Measurements from ENCODE around the gene TSPAN3.

TSPAN3 gene

DNA sequence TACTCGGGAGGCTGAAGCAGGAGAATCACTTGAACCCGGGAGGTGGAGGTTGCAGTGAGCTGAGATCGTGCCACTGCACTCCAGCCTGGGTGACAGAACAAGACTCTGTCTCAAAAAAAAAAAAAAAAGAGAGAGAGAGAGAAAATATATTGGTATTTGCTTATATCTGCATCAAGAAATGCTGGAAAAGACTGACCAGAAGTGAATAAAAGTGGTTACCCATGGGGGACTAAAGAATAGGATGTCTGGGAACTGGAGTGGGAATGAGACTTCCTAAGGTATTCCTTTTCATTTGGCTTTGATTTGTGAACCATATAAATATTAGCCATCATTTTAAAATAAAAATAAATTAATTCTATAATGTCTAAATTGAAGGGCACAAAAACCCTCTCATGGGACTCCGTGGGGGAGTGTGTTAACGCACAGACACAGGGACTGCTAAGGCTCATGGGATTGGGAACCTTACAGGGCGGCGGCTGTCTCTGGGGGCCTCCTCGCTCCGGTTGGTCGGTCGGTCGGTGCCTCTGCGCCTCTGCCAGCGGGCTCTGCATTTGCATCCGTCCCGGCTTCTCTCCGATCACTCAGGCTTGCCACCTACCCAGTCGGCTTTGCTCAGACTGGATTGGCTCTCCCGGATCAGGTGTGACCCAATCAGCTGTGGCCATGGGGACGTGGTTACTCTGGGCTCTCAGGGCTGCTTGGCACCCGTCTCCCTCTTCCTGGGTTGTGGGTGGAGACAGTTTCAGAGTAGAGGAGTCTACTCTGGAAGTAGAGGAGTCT lies 12.7 kb upstream of the TSPAN3 start:
- DNase-seq, result peak; percentile 51

GRCh38 chr15:77081971-77082370 lies 11.1 kb upstream of the TSPAN3 start:
- no peak for DNase-seq

- DNase-seq, result no peak
These were observed 5.5 kb upstream of the TSPAN3 start for GRCh38 chr15:77076323-77076915.

- DNase-seq, result no peak
These were observed 4.6 kb upstream of the TSPAN3 start for GRCh38 chr15:77075528-77075927.

GRCh38 chr15:77074350-77074749 lies 3.4 kb upstream of the TSPAN3 start:
- DNase-seq, result no peak

DNA sequence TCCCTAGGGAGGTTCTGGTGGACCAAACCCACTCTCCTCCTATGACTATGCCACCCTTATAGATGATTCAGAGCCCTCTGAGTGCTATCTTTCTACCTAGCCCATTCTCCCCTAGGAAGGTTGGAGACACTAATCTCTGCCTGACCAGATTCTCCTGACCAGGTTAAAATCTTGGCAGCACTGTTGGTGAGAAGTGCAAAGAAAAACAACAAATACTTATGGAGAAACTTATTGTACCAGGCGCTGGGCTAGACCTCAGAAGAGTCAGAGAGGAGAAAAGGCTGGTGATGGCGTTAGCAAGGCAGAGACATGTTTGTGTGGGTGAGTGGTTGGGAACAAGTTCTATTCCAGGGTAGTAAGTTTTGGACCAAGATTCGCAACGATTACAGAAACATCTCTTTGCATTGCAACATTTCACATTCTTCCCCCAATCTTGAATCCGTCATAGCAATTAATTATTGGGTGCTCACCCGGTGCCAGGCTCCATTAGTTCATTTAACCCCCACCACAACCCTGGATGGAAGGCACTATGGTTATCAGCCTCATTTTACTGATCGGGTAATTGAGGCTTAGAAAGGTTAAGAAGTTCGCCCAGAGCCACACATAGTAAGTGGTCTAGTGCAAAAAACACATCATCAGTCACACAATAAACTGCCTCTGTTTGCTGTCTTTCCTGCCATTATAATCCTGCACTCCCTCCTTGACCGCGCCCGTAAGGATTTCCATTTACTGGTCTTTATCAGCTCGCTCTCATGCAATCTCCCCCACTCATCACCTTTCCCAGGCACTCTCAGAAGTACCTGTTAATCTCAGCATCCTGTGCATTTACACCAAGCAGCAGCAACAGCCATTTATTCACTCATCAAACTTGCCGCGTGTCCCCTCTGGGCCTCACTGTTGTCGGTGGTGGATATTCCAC lies 655 bp upstream of the TSPAN3 start:
- no peak for DNase-seq

- no peak for DNase-seq
These were observed 772 bp downstream of the TSPAN3 start for GRCh38 chr15:77070180-77070494.

DNA sequence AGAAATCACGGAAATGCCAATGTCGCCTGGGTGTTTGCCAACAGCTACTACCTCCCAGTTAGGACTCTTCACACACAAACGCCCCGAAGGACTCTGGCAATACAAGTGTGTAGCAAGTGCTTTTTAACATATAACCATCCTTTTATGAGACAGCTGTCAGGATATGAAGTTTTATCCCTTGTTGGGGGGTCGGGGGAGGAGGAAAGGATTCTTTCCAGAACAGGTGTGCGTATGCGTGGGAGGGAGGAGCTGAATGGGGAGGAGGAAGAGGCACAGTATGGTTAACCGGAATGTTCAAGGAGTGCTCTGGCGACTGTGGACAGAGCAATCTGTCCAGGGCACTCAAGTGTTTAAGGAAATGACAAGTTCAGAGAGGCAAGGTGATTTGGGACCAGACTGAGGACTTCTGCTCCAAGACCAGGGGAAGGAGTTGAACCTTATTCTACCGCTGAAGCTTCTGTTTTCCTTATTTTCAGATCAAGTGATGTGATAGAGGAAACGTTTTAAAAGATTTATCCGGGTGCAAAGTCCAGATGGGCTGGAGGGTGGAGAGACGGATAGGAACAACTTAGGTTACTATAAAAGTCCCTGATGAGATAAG lies 1.3 kb downstream of the TSPAN3 start:
- peak; percentile 28 for DNase-seq

GRCh38 chr15:77068633-77069032 lies 2.3 kb downstream of the TSPAN3 start:
- DNase-seq, result no peak

- no peak for DNase-seq
These were observed 3.1 kb downstream of the TSPAN3 start for GRCh38 chr15:77067691-77068367.

DNA sequence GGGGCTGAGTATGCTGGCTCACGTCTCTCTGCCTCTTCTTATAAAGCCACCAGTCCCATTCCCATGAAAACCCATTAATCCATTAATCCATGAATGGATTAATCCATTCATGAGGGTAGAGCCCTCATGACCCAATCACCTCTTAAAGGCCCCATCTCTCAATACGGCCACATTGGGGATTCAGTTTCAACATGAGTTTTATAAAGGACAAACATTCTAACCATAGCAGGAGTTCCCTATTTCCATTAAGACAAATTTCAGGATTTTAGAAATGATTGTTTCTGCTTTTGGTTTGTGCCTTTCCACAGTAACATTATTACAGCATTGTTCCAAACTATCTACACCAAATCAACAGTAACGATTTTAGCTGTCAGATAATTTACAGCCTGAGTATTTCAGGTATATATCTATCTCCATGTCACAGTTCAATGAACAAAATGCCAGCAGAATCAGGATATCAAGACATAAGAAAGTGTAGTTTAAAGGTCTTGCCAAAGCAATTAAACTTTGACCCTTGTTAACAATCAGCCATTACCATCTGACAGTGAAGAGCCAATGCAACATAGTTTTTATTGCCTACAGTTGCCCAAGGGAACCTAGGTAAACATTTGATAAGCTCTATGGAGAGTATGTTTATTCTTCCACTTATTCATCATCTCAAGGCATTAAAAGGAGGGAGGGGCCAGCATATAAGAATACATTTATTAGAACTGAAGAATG lies 3.8 kb downstream of the TSPAN3 start:
- DNase-seq, result peak; percentile 26

DNA sequence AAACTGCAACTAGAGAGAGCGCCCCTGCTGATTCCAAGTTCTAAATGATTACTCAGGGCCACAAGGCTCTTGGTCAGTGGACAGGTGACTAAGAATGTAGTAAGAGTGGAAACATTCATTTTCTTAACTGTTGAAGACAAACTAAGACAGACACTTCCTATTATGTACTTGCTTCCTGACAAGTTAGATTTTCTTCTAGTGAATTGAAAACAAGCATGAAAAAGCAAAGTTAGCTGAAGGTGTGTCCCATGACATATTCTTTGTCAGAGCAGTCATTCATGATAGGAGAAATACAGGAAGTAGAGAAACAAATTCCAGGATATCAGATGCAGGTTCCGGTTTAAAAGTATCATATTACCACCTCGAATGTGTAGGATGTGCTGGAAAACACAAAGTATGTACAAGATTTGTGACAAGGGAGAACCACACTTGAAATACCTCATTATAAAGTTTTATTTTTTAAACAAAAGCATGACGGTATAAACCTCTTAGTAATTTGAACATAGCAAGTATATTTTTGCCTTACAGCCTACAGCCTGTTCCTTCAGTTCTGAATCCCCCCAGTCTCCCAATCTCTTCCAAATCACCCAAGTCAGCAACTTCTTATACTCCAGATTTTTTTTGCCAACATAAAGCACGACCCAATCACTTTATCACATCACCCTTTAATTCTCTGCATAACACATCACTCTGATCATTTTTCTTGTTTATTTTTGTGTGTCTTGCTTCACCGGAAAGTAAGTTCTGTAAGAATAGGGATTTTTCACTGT lies 6.2 kb downstream of the TSPAN3 start:
- no peak for DNase-seq

GRCh38 chr15:77064063-77064462 lies 6.8 kb downstream of the TSPAN3 start:
- no peak for DNase-seq

DNA sequence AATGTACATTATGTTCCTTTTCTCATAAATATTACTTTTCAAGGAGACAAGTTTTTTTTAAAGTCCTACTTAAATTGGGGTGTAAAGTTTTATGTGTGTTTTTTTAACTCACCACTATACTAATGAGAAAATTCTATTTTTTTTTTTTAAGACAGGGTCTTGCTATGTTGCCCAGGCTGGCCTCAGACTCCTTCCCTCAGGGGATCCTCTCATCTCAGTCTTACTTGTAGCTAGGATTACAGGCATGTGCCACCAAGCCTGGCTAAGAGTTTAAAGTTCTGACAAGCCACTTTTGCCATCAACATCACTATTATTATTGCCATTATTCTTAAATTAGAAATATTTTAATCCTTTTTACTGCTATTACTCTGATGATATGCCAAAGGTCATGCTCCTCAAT lies 7.7 kb downstream of the TSPAN3 start:
- DNase-seq, result no peak

GRCh38 chr15:77060546-77060945 lies 10.4 kb downstream of the TSPAN3 start:
- DNase-seq, result no peak

DNA sequence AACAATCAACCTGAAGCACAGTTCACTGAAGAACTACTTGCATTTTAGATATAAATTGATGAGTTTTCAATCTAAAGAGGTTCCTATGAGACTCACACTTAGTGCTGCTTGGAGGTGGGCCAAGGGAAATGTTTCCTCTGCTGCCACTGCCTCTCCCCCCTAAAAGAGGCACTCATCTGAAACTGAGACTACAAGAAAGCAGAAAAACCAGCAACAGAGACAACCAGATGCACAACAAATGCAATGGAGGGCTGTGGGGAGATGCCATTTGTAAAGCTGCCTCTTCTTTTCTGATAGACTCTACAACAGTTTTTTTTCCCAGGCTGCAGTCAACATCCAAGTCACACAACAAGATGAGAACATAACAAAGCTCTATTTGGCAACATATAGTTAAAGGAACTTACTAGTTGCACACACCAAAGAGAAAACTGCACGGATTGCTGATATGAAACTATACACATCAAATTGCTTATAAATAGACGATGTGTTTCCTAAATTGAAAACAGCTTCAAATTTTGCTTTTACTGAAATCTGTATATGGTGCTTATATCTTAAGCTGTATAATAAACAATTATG lies 11.0 kb downstream of the TSPAN3 start:
- DNase-seq, result peak; percentile 38

DNA sequence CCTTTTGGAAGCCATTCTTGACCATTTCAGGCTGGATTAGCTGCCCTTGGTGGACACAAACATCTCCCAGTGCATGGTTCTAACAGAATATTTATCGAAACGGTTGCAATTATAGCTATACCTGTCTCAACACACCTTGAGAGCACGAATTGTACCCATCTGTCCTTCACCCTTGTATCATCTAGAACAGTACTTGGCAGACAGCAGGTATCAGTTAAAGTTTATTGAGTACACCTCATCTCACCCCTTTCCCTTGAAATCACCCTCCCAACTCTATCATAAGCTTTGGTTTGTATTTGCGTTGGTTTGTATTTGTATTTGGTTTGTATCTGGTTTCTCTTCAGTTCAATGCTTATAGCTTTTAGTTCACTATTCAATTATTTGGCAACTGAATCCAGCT lies 12.4 kb downstream of the TSPAN3 start:
- DNase-seq, result no peak

DNA sequence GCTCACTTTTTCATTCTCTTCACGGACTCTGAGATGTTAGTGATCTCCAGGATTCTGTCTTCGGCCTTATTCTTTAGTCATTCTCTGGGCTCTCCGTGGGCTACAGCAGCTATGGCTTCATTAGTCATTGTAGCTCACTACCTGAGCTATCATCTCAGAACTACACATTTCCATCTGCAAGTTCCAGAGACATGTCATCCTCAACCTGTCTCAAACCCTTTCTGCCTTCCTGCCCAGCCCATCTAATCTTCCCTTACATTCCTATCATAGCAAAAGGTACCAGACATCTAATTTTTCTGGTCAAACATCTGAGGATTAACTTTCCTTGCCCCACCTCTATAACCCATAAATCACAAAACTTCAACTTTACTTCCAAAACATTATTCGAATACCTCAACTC lies 13.2 kb downstream of the TSPAN3 start:
- DNase-seq, result no peak

GRCh38 chr15:77057072-77057471 lies 13.8 kb downstream of the TSPAN3 start:
- DNase-seq, result no peak

- no peak for DNase-seq
These were observed 17.2 kb downstream of the TSPAN3 start for GRCh38 chr15:77053709-77054108.

GRCh38 chr15:77052556-77052955 lies 18.4 kb downstream of the TSPAN3 start:
- no peak for DNase-seq

All from DMS79 treated with DMSO at 0.1 percent for 48 hours (cell line).